ENCODE data around the gene PRPF38B.

DNA sequence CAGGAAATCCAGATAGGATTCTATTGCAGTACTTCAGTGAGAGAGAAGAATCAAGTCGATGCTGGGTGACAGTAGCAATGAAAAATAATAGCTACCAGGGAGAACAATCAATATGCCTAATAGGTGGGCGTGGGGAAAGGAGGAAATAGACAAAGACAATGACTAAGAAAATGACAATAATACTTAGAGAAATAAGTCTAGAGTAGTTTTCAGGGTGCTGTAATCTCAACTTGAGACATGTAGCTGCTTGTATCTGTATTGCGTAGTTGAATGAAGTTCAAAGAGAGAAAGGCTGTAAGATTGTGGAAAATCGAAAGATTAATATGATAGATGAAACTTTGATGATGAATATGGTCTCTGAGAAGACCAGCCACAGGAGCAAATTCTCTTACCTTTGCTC, 57.0 kb downstream of the PRPF38B start:
- TF ChIP-seq CTCF (conservative IDR thresholded peaks at IDR 0.05; ENCODE audit: low read depth in 2 of 2) (no peak), POLR2AphosphoS5 (IDR thresholded peaks at IDR 0.05; ENCODE audit: low read depth) (no peak), JUNB (IDR thresholded peaks at IDR 0.05; ENCODE audit: unreplicated experiment) (no peak), ZNF114 (CRISPR knock-in tag; IDR thresholded peaks at IDR 0.05) (no peak), CREB1 (CRISPR knock-in tag; IDR thresholded peaks at IDR 0.05; ENCODE audit: low read depth) (no peak)
- TF ChIP-seq, protein P1, sequence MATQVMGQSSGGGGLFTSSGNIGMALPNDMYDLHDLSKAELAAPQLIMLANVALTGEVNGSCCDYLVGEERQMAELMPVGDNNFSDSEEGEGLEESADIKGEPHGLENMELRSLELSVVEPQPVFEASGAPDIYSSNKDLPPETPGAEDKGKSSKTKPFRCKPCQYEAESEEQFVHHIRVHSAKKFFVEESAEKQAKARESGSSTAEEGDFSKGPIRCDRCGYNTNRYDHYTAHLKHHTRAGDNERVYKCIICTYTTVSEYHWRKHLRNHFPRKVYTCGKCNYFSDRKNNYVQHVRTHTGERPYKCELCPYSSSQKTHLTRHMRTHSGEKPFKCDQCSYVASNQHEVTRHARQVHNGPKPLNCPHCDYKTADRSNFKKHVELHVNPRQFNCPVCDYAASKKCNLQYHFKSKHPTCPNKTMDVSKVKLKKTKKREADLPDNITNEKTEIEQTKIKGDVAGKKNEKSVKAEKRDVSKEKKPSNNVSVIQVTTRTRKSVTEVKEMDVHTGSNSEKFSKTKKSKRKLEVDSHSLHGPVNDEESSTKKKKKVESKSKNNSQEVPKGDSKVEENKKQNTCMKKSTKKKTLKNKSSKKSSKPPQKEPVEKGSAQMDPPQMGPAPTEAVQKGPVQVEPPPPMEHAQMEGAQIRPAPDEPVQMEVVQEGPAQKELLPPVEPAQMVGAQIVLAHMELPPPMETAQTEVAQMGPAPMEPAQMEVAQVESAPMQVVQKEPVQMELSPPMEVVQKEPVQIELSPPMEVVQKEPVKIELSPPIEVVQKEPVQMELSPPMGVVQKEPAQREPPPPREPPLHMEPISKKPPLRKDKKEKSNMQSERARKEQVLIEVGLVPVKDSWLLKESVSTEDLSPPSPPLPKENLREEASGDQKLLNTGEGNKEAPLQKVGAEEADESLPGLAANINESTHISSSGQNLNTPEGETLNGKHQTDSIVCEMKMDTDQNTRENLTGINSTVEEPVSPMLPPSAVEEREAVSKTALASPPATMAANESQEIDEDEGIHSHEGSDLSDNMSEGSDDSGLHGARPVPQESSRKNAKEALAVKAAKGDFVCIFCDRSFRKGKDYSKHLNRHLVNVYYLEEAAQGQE (IDR thresholded peaks at IDR 0.05; ENCODE audit: unreplicated experiment), result no peak
- TF ChIP-seq, protein P2, sequence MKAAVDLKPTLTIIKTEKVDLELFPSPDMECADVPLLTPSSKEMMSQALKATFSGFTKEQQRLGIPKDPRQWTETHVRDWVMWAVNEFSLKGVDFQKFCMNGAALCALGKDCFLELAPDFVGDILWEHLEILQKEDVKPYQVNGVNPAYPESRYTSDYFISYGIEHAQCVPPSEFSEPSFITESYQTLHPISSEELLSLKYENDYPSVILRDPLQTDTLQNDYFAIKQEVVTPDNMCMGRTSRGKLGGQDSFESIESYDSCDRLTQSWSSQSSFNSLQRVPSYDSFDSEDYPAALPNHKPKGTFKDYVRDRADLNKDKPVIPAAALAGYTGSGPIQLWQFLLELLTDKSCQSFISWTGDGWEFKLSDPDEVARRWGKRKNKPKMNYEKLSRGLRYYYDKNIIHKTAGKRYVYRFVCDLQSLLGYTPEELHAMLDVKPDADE (IDR thresholded peaks at IDR 0.05), result no peak
